Esophagus squamous epithelium (tissue), 5 donors: ENCODE results near the gene HSPBP1. TPM values are rescaled to one million over a fixed set of nuclear protein-coding genes. Genes with fewer than 3 reads are reported as not detected.
"Not testable (repeated sequence)": the region's sequence is repeated elsewhere in the genome, so short reads cannot be mapped to it uniquely, and the experiment has no call there.

ENCODE experiments used
- DNase-seq: peaks from one replicate; lab custom pipeline; 2025; lab: John Stamatoyannopoulos, UW
- H3K27ac ChIP-seq, 4 donors: fragments of 200-600 bp; sonication (generic); one replicate each; pipeline ENCODE4 v1.5.1; 2016 to 2019; ENCODE audit warnings: mild to moderate bottlenecking in 1 of 4
- H3K27me3 ChIP-seq, 4 donors: fragments of 200-600 bp; sonication (generic); 1 replicate in 3 of 4; 2 replicates in 1 of 4; pipeline versions ENCODE4 v1.5.1 to v1.6.0; 2017 to 2021; ENCODE audit warnings: antibody characterized with exemption in 1 of 4
- H3K36me3 ChIP-seq, 3 donors: fragments of 200-600 bp; sonication (generic); one replicate each; pipeline ENCODE4 v1.5.1; 2016 to 2019
- H3K4me1 ChIP-seq, 3 donors: fragments of 200-600 bp; sonication (generic); one replicate each; pipeline ENCODE4 v1.5.1; 2017 to 2019
- H3K4me3 ChIP-seq, 4 donors: fragments of 200-600 bp; sonication (generic); 1 replicate in 3 of 4; 2 replicates in 1 of 4; pipeline ENCODE4 v1.5.1; 2016 to 2019; ENCODE audit warnings: mild to moderate bottlenecking in 2 of 4, moderate library complexity in 1 of 4
- H3K9me3 ChIP-seq, 3 donors: fragments of 200-600 bp; sonication (generic); one replicate each; pipeline ENCODE4 v1.5.1; 2016 to 2019
- POLR2A ChIP-seq, 4 donors: fragments of 450-650 bp; IDR thresholded peaks; one replicate each; pipeline ENCODE4 v1.6.1; 2017; ENCODE audit warnings: antibody characterized with exemption in 4 of 4, mild to moderate bottlenecking in 4 of 4, moderate library complexity in 3 of 4
- WGBS, 2 donors: methylation state at CpG; one replicate each; pipeline ENCODE4 v1.1.5; 2018; 5-methylcytosine and 5-hydroxymethylcytosine counted together
- intact Hi-C: fragments of 100-400 bp; cut with DNase I; formaldehyde crosslinking; loops from one replicate; pipeline ENCODE4 v1.15.0; 2022
- total RNA-seq, 4 donors: library from RNA; depleted of rRNA; stranded (reverse); fragments of >200 nt; gene quantifications; one replicate each; pipeline ENCODE4 v1.1.0, GENCODE V29; 2016
- TF ChIP-seq, protein P1 (sequence below), 6 experiments: fragments of 450-650 bp in 4 of 6; fragments of 200-600 bp in 2 of 6; sonication (generic) in 2 of 6; IDR thresholded peaks; one replicate each; pipeline ENCODE4 v1.5.1; 2016 to 2019; ENCODE audit warnings: antibody characterized with exemption in 6 of 6, mild to moderate bottlenecking in 4 of 6, moderate library complexity in 4 of 6
- donor health status: DM: yes; HTN: yes; CAD: no.

The HSPBP1 gene, protein sequence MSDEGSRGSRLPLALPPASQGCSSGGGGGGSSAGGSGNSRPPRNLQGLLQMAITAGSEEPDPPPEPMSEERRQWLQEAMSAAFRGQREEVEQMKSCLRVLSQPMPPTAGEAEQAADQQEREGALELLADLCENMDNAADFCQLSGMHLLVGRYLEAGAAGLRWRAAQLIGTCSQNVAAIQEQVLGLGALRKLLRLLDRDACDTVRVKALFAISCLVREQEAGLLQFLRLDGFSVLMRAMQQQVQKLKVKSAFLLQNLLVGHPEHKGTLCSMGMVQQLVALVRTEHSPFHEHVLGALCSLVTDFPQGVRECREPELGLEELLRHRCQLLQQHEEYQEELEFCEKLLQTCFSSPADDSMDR
- total RNA-seq: 10 to 100 TPM; 27.1 to 40.7 (median 32.4) TPM

DNA sequence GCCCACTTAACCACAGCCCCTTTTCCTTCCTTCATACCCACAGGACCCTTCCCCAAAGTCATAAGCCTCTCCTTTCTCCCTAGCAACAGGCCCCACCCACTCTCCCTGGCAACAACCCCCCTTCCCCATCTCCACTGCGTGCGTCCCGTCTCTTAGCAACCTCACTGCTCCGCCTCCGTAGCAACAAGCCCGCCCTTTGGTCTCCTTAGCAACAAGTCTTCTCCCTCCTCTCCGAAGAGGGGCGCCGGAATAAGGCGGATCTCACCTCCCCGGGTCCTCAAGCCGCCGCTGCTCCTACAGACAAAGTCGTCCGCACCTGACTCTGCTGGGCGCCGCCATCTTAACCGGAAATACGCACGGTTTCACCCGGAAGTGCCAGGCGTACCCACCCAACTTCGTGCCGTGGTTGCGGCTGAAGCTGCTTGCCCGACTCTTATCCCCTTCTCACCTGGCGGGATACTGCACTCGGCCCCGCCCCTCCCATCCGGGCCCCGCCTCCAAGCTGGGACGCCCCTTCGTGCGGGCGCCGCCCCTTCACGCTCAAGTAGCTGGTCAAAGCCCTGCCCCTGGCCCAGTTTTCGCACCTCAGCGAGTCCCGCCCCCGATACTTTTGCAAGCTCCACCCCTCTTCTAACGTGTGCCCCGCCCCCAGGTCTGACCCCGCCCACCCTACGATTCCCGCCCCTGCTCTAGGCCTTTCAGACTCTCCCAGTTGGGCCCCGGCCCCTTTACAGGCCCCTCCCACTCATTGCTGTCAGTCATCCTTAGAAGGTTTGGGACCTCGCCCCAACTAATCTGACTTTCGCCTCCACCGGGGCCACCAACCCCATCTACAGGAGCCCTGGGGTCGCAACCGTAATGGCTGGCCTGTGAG is at the start of gene HSPBP1:
Gene HSPBP1, minus strand, starts transcription at position 341 of the 874 bp plus-strand sequence. CDS start 502 bp downstream, outside the sequence.
- TF ChIP-seq, protein P1, sequence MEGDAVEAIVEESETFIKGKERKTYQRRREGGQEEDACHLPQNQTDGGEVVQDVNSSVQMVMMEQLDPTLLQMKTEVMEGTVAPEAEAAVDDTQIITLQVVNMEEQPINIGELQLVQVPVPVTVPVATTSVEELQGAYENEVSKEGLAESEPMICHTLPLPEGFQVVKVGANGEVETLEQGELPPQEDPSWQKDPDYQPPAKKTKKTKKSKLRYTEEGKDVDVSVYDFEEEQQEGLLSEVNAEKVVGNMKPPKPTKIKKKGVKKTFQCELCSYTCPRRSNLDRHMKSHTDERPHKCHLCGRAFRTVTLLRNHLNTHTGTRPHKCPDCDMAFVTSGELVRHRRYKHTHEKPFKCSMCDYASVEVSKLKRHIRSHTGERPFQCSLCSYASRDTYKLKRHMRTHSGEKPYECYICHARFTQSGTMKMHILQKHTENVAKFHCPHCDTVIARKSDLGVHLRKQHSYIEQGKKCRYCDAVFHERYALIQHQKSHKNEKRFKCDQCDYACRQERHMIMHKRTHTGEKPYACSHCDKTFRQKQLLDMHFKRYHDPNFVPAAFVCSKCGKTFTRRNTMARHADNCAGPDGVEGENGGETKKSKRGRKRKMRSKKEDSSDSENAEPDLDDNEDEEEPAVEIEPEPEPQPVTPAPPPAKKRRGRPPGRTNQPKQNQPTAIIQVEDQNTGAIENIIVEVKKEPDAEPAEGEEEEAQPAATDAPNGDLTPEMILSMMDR (IDR thresholded peaks at IDR 0.05): no peak
- peak in 2 of 4 donors; percentile 16 to 27 for TF ChIP-seq POLR2A (IDR thresholded peaks at IDR 0.05)
- peaks cover 15 to 49% (median 19%) of the 10 kb centered on the region in 3 donors for H3K4me1 ChIP-seq
- WGBS, 2 donors: 3% methylated on average over 35 to 40 of the region's 52 CpGs
- peak within 1 kb of the TSS; percentile 73 to 92 (median 85) for H3K27ac ChIP-seq
- peaks cover 0 to 24% (median 0%) of the 10 kb centered on the region in 4 donors for H3K27me3 ChIP-seq
- peak; percentile 68 for DNase-seq
- H3K36me3 ChIP-seq: peaks cover 0 to 34% (median 11%) of the 10 kb centered on the region in 3 donors
- H3K9me3 ChIP-seq: no peaks in the 10 kb centered on the region
- intact Hi-C loops: loop anchor here (10.0 kb wide), 1 partner anchor 135 kb away; no protein-coding TSS in a partner anchor
- peak within 1 kb of the TSS; percentile 66 to 83 (median 72) for H3K4me3 ChIP-seq

DNA sequence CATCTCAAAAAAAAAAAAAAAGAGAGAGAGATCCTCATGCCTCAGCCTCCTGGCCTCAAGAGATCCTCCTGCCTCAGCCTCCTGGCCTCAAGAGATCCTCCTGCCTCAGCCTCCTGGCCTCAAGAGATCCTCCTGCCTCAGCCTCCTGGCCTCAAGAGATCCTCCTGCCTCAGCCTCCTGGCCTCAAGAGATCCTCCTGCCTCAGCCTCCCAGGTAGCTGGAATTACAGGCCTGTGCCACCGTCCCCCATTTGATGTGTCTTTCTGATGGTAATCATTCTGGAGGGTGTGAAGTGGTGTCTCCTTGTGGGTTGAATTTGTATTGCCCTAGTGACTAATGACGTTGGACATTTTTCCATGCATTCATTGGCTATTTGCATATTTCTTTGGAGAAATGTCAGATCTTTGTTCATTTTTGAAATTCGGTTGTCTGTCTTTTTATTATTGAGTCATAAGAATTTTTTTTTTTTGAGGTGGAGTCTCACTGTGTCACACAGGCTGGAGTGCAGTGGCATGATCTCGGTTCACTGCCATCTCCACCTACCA is 48.9 kb upstream of the HSPBP1 start:
- H3K4me1 ChIP-seq, DNase-seq, intact Hi-C loops, H3K36me3 ChIP-seq, H3K9me3 ChIP-seq, H3K4me3 ChIP-seq, H3K27ac ChIP-seq: not testable (repeated sequence)
- WGBS, 2 donors: 64 to 65% methylated on average over 4 of the region's 4 CpGs
- H3K27me3 ChIP-seq: peaks cover 0 to 25% (median 0%) of the 10 kb centered on the region in 4 donors

DNA sequence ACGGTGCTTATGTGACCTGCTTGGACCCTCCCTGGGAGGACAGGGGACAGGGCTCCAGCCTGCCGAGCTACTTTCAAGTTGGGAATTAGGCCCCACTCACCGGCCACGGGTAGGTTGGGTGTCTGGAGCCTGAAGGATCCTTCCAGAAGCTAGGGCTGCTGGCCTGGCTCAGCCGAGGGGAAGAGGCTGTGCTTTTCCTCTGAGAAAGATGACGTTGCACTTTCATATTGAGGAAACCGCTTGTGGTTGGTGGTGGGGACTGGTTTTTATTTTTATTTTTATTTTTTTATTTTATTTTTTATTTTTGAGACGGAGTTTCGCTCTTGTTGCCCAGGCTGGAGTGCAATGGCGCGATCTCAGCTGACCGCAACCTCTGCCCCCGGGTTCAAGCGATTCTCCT is 45.3 kb upstream of the HSPBP1 start, which contains the start of gene TMEM150B:
Gene TMEM150B, minus strand, starts transcription at position 170 of the 400 bp plus-strand sequence. CDS start 4,305 bp downstream, outside the sequence.
- intact Hi-C loops: no loop called here
- H3K4me3 ChIP-seq: peak within 1 kb of the TSS in 1 of 4 donors; percentile 27

DNA sequence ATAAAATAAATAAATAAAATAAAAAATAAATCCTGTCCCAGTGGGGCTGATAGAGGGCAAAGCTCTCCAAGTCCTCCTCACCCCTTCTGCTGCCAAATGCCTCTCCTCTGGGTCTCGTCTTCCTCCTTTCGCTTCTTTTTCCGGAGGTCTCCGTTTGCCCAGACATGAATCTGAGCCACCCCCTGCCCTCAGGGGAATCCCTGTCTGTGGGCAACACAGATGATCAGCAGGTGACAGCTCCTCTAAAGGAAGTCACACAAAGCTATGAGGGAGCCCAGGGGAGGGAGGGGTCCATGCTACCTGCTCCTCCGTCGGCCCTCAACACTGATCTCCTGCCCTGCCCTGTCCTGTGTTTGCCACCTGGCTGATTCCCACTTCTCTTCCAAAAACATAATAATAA is 44.8 kb upstream of the HSPBP1 start:
- peak overlapping the region in 1 of 4 donors; percentile 67 for H3K27ac ChIP-seq
- no peaks in the 10 kb centered on the region for H3K9me3 ChIP-seq
- no peaks in the 10 kb centered on the region for H3K36me3 ChIP-seq
- intact Hi-C loops: no loop called here
- peak overlapping the region in 1 of 4 donors; percentile 27 for H3K4me3 ChIP-seq
- 48 to 67% methylated on average over 6 of the region's 6 CpGs for WGBS, 2 donors
- TF ChIP-seq, protein P1 (IDR thresholded peaks at IDR 0.05): no peak
- TF ChIP-seq POLR2A (IDR thresholded peaks at IDR 0.05): no peak
- no peak for DNase-seq
- peaks cover 0 to 38% (median 0%) of the 10 kb centered on the region in 4 donors for H3K27me3 ChIP-seq
- H3K4me1 ChIP-seq: no peaks in the 10 kb centered on the region

More for the DNA sequence above, 45.3 kb upstream of the HSPBP1 start, which contains the start of gene TMEM150B:
- Histone ChIP-seq H3K27me3 (peaks cover 0 to 33% (median 0%) of the 10 kb centered on the region in 4 donors), H3K4me1 (no peaks in the 10 kb centered on the region), H3K27ac (peak within 1 kb of the TSS in 2 of 4 donors; percentile 6 to 67), H3K9me3 (no peaks in the 10 kb centered on the region), H3K36me3 (no peaks in the 10 kb centered on the region)
- no peak for TF ChIP-seq POLR2A (IDR thresholded peaks at IDR 0.05)
- TF ChIP-seq, protein P1 (IDR thresholded peaks at IDR 0.05): no peak
- 64 to 68% methylated on average over 13 to 14 of the region's 14 CpGs for WGBS, 2 donors
- no peak for DNase-seq

DNA sequence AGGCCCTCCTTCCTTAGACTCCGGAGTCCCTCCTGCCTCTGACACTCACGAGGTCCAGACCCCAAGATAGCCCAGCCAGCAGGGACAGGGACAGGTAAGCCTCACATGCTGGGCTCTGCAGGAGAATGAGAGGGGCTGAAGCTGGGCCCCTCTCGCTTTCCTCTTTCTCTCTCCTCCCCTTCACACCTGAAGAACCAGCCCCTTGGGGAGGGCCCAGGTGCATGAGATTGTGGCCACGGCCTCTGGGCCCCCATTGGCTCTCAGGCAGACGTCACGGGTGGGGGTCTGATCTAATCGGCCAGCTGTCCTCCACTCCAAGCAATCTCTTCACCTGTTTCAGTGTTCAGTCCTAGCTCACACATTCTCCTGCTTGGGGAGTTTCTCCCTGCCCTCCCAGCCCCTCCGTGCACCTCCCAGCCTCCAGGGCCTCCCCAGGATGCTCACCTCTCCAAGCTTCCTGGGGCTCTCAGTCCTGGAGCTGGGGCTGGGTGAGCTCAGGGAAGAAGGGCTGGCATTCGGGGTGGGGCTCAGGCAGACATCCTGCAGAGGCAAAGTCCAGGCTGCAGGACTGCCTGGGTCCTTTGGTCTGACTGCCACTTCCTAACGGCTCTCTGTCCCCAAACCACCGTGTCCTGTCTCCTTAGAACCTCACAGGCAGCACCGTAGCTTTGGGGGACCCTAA is 42.4 kb upstream of the HSPBP1 start:
- Histone ChIP-seq H3K4me1 (no peaks in the 10 kb centered on the region), H3K4me3 (no peak overlapping the region), H3K9me3 (no peaks in the 10 kb centered on the region), H3K27me3 (peaks cover 0 to 42% (median 0%) of the 10 kb centered on the region in 4 donors), H3K36me3 (no peaks in the 10 kb centered on the region), H3K27ac (no peak overlapping the region)
- TF ChIP-seq, protein P1 (IDR thresholded peaks at IDR 0.05): no peak
- TF ChIP-seq POLR2A (IDR thresholded peaks at IDR 0.05): no peak
- DNase-seq: no peak
- intact Hi-C loops: no loop called here
- 59 to 74% methylated on average over 10 of the region's 12 CpGs for WGBS, 2 donors
